HG02840 (cell line): ENCODE data around the gene SLIT3.

Experiments
- ATAC-seq: cut with Tn5 transposase; IDR thresholded peaks from one replicate; pipeline ENCODE4 v1.9.1; 2021; ENCODE audit warnings: mild to moderate bottlenecking, moderate library complexity, moderate number of reproducible peaks; ENCODE audit not compliant: unreplicated experiment, low FRiP score

The SLIT3 gene

DNA sequence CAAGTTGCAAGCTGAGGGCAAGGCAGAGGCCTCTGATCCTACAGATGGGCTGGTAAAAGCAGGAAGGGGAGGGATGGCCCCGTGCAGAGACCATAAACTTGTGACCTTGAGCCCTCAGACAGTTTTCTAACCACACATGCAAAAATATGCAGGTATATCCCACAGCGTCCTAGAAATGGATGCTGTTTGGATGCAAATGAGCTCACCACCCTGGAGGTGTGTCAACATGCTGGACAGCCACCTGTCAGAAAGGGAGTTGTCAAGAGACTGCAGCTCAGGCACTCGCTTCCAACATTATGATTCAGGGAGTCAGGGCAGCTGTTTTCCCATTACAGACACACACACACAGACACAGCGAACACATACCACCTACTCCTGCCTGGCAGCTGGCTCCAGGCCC lies 624.4 kb downstream of the SLIT3 start:
- no peak for ATAC-seq

DNA sequence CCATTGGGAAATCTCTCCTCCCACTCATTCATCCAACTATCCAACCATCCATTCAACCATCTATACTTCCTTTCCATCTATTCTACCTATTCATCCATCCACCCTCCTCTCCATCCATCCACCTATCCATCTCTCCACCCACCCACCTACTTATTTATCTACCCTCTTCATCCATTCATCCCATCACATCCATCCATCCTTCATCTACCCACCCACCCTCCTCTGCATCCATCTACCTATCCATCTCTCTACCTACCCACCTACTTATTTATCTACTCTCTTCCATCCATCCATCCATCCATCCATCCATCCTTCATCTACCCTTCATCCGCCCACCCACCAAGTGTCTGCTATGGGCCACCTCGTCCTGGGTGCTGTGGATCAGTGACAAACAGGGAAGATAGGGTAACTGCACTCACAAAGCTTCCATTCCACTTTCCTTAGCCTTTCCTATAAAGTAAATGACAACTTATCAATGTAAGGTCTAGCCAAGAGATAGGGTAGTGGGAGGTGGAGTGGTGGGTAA lies 625.0 kb downstream of the SLIT3 start:
- ATAC-seq: no peak

DNA sequence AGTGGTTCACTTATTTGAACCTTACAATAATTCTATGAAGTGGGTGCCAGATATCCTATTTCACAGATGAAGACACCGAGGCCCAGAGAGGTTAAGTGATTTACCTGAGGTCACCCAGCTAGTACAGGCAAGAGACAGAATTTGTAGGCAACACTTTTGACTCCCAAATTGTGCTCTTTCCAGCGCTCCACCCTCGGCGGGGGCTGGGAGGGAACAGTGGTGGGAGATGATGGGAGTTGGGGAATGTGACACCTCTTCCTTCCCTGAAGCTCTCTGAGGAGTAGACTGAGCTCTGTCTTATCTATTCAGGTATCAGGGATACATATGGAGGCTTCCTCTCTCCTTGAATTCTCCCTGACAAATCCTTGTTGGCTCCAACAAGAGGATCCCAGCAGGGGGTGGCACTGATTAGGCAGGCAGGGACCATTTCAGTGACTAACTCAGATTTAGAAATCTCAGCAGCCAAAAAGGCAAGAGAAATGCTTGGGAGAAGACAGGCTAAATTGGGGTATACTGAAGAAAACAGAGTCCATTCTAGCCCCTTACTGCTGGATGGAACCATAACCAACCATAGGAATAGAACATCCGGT lies 626.0 kb downstream of the SLIT3 start:
- no peak for ATAC-seq

DNA sequence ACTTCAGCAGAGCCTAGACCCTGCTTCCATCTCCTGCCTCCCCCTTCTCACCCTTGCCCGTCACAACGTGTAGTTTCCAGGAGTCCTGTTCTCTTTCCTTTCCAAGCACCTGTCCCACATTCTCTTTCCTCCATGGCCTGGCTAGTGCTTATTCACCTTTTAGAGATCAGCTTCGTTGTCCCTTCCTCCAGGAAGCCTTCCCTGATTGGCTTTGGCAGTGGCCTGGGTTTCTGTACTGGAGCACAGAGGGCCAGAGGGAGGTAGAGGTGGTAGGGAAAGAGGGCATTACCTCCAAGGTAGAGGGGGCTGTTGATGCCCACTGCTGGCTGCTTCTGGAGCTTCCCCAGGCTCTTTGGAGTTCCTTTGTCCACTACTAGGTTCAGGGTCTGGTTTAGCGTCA lies 628.1 kb downstream of the SLIT3 start:
- no peak for ATAC-seq

DNA sequence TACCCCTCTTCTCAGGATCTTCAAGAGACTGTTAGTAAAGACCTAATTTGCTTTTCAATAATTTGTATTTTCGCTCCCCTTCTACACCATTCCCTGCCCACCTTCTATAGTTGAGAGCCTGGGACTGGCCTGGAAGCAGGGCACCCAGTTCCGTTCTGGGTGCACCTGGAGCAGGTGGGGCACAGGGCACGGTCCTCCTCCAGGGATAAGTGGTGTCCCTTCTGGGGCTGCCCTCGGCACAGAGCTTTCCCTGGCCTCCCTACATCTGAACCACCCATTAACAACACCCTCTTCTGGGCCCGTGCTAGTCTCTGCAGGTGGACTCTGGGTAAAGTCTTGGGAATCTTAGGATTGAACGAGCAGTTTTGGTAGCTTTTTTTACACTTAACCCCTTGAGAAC lies 628.9 kb downstream of the SLIT3 start:
- no peak for ATAC-seq

DNA sequence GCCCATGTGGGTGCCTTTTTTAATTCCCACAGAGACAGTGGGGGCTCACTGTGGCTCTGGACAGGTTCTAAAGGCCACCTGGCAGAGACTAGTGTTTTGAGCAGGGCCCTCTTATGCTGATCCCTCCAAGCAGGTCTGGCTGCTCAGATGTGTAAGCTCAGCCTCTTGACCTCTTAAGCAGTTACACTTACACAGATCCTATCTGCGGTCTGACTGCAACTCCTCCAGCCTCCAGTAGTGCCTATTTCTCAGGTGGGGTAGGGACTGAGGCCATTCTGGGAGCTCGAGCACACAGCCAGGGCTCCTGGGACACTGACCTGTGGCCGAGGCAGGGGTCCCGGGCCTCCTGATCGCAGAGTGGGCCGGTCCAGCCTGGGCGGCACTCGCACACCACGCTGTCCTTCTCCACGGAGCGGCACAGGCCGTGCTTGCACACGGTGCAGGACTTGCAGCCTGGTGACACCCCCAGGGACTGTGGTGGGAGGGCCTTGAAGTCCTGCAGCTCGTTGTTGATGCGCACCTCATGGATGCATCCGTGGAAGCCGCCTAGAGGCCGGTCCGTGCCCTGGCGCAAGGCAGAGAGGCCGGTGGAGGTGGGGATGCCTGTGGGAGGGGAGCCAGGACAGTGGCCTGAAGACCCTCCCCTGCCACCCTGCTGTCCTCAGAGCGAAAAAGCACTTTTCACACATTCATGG lies 629.9 kb downstream of the SLIT3 start:
- no peak for ATAC-seq

DNA sequence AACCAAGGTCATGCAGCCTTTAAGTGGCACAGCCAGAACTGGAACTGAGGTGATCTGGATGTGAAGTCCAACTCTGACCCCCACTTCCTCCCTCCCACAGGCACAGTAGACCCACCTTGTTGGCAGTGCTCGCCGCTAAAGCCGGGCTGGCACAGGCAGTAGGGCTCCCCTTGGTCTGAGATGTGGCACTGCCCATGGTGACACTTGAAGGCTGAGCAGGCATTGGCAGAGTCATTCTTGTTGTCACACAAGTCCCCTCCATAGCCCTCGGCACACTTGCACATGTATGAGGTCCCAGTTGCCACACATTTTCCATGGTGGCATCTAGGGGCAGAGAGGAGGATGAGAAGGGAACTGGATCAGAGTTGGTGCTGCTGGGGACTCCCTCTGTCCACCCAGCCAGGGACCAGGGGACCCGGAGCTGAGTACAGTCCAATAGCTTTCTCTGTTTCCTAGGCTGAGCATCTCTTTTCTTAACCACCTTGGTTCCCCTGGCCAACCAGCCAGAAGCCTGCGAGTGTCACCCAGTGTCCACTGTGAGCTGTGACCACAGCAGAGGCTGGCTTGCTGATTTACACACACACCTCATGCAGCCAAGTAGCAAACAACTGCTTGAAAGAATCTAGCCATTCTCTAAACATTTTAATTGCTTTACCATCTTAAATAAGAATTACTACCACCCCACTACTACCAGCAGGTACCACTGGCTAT lies 631.1 kb downstream of the SLIT3 start:
- ATAC-seq: no peak

DNA sequence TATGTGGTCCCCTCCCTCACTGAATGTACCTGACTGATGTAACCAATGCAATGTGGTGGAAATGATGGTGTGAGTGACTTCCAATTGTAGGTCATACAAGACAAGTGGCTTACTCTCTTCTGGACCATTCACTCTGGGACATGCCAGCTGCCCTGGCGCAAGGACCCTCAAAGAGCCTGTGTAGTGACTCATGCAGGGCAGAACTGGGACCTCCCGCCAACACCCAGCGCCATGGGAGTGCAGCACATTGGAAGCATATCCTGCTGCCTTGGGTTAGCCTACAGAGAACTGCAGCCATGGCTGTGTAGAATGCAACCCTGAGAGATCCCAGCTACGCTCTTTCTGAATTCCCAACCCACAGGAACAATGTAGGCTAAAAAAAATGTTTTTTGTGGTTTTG lies 631.8 kb downstream of the SLIT3 start:
- ATAC-seq: no peak

DNA sequence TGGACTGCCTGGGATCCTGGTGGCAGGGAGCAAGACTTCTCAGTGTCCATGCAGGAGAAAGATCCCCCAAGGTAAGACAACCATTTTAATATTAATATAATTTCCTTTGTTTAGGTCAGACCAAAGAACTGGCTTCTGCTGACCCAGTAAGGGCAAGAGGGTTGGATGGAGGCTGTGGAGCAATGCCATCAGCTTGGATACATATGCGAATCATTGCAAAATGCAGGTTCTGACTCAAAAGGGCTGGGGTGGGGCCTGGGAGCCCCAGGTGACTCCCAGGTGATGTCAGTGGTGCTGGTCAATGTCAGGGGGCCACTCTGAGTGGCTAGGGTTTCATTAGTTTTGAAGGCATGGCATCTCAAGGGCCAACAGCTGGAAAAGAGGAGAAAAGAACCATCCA lies 632.9 kb downstream of the SLIT3 start:
- no peak for ATAC-seq

DNA sequence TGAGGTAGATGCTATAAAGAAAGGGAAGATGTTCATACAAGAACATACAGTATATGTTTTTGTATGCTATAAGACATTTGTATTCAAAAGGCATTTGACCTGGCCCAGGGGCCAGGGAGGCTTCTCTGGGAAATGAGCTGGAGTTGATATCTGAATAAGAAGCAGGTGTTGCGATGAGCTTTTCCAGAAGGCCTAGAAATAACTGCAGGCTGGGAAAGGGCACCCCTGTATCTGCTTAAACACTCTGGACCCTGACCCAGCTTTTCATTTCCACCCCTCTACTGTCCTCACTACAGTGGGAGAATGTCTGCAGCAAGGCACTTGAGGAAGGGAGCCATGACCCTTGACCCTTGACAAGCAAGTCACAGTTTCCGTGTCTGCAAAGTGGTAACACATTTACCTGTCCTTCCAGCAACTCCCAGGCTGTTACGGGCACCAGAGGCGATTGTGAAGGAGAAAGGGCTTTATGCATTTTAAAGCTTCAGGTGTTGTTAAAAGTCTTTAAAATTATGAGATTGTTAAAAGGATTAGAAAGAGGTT lies 633.6 kb downstream of the SLIT3 start:
- no peak for ATAC-seq

DNA sequence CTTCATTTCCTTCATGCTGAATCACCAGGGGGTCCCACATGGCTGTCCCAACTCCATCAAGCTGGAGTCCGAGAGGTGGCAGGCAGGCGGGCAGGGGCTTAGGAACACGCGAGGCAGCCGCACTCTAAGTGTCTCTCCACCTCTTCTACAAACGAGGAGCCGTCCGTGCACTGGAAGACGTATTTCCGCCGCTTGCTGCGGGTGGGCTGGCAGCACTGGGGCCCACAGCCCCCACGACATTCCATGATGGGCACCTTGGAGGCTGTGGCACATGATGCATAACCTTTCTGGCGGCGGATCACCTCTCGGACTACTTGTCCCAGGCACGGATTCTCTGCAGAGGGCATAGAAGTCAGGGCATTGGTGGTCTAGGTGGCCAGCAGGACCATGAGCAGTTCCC lies 634.6 kb downstream of the SLIT3 start:
- no peak for ATAC-seq

DNA sequence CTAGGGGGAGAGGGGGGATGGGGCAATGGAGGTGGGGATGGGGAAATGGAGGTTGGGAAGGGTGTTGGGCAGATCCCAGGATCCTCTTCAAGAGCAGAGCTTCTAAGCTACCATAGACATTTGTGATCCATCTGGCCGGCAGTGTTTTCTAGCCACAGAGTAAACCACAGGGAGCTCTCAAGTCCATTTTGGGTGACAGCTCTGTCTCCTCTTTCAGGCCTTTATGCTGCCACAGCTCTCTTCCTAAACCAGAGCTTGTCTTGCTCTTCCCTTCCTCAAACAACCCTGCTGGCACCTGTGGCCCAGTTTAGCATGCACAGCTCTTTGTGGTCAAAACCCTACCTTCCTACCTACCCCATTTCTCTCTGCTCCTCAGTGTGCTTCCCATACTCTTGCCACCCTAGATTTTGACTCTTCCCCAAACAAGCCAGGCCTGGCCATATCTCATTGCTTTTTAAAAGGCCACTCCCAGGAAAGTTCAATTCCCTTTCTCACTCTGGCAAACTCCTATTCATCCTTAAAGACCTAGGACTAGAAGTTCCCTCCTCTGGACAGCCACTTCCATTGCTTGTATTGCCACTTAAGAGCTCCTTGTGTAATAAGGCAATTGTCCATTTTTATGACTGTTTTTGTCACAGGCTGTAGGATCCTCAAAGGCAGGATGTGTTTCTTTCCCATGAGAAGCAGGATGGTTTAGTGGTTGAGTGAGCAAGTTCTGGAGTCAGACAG lies 637.5 kb downstream of the SLIT3 start:
- no peak for ATAC-seq

DNA sequence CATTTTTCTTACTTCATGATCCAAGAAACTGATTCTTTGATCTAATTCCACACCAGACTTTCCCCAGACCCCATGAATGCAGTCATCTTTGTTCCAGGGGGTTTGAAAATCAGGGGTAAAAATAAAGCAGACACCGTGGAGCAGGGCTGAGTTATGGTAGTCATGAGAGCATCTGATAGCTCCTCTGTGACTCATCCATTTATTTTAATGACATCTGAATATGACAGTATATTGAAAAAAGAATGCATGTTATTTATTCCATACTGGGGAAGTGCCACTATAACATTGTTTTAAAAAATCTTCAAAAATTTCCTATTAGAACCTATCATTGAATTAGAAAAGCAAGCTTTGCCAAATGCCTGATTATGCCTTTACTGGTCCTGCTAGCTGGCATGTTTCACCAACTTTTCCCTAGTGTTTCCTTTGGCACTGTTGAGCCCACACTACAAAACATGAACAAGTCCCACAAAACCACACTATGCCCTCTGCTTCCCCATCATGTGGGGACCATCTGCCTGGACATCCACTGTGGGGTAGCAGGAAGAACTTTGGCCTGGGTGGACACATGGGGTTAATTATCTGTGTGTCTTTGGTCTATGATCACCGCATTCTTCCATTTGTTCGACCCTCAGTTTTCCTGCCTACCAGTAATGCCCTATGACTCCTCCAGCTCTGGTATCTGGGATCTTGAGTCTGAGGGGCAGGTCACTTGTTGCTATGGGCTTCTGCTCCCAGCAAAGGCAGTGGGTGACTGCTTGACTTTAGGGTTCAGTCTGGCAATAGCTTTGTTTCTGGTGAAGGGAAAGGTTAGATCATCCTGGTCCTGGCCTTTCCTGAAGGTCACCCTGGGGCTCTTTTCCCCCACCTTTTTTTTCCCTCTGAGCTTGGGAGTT lies 639.1 kb downstream of the SLIT3 start:
- no peak for ATAC-seq

DNA sequence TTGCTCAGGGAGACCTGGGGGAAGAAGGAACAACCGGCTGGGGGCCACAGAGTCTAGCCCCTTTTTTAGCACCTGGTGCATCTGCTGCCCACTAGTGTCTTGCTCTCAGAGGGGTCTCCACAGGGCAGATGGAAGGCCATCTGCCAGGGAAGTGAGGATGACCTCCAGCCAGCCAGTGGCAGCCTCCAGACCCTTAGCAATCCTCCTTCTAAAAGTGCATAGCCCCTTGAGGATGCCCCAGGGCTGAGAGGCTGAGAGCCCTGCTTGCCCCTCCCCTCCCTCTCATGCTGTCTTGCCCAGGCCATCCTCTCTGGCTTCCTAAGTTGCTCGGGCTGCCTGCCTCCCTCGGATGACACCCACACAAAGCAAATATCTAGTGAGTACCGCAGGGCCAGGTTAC lies 640.2 kb downstream of the SLIT3 start:
- ATAC-seq: no peak

DNA sequence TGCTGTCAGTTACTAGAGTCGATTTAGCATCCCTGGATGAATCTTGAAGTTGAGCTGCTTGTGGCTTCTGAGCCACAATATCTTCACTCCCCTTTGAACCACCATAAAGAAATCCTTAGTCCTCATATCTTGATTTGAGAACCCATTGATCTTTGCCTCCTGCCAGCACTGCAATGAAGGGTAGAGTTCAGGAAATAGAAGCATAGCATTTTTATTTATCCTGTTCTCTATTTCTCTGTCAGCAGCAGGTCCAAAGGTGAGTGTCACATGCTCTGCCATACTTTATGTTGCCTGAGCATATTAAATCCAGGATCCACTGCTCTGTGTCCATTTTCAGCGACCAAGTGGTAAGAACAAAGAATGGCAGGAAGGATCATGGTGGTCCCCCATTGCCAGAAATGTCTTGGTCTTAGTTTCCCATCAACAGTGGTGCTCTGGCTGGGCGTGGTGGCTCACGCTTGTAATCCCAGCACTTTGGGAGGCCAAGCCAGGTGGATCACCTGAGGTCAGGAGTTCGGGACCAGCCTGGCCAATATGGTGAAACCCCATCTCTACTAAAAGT lies 641.6 kb downstream of the SLIT3 start:
- no peak for ATAC-seq

DNA sequence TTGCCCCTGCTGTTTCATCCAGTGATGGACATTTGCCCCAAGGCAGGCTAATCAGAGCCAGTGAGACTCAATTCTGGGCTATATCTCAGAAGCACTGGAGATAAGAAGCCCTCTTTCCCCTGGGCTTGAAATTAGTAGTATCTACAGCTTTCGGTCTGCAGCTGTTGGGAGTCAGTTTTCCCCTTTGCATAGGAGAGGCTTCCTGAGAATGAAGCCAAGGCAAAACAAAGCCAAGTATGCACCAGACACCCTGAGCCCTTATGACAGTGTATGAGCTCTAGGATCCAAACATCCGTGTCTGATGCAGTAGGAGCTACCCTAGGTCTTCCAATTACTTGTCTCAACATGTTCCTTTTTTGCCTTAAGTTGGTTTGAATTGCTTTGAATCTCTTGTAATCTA lies 642.5 kb downstream of the SLIT3 start:
- no peak for ATAC-seq

DNA sequence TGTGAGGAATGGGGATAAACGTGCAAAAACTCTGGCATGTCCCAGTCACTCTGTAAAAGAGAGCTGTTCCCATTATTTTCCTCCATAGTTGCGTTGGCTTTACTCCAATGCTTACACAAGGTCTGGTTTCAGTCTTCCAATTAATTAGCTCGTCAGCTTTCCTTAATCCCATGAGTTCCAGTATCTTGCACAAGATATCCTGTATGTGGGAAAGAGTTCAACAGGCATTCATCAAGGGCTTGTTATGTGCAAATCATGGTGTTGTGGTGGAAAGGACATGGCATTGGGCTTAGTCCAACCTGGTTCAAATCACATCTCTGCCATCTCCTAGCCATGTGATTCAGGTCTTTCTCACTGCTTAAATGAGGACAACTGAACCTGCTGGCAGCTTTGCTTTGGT lies 644.3 kb downstream of the SLIT3 start:
- no peak for ATAC-seq

DNA sequence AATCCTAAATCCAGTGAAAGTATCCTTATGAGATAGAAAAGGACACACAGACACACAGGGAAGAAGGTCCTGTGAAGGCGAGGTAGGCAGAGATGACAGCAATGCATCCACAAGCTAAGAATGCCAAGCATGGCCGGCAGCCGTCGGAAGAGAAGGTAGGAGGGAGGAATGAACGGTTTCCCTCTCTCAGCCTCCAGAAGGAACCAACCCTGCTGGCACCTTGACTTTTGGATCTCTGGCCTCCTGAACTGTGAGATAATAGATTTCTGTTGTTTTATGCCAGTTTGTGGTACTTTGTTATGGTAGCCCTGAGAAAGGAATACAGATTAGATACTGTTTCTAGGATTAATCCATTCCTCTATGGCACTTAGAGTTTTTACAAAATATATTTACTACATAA lies 645.6 kb downstream of the SLIT3 start:
- ATAC-seq: no peak

DNA sequence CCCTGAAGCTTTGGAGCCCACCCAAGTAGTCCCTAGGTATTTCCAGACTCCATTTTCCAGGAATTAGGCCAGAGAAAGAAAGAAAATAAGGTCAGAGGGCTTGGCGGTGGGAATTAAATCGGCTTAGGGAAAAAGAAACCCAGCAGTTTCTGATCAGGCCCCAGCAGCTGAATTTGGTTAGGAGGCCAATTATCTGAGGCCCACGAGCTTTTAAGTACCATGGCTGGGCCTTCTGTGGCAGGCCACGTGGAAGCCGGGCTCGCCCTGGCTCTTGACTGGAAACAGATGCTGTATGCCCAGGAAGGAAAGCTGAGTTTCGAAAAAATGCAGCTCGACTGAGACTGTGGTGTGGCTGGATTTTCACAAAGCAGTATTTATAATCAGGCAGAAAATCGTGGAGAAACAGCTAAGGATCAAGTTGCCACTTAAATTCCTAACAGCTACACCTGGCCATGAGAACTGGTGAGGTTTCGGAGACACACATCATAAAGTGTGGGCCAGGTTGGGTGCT lies 646.7 kb downstream of the SLIT3 start:
- no peak for ATAC-seq
